NCI-H146 treated with DMSO at 0.1 percent for 48 hours (cell line): ENCODE results near the gene TLE2.
A peak's percentile ranks its signal among the peaks of the same experiment; 100 is the strongest.

Source experiments
- DNase-seq: peaks from one replicate; lab custom pipeline; 2025; ENCODE audit not compliant: unreplicated experiment; lab: John Stamatoyannopoulos, UW

Gene TLE2

DNA sequence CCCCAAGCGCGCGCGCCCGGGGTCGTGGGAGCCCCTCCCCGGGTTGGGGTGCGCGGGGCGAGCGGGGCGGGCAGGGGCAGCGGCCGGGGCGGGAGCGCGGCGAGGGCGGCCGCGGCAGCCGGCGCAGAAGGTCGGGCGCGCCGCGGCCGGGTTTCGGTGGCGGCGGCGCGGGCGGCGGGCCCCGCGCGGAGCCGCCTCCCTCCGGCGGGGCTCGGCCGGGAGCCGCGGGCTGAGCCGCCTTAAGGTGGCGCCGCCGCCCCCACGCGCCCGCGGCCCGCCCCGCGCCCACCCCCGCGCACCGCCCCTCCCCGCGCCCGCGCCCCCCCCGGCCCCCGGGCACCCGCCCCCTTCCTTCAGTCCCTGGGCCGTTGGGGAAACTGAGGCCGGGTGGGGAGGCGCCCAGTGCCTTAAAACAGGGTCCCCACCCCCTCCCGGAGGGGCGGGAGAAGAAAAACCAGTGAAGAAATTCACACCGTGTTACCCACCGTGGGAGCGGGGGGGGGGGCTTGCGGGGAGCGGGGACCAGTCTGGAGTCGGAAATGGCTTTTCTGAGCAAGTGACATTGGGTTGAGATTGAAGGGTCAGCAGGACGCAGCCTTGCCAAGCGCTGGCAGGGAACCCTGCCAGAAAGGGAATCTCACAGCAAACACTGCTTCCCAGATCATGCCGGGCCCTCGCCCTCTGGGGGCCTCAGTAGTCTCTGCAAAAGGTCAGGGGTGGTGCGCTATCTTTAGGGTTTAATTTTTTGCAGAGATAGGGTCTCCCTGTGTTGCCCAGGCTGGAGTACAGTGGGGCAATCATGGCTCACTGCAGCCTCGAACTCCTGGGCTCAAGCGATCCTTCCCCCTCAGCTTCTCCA, at the start of gene TLE2:
Gene TLE2, minus strand, starts transcription at position 216 of the 859 bp plus-strand sequence. CDS start 376 bp downstream, outside the sequence.
- DNase-seq: no peak

DNA sequence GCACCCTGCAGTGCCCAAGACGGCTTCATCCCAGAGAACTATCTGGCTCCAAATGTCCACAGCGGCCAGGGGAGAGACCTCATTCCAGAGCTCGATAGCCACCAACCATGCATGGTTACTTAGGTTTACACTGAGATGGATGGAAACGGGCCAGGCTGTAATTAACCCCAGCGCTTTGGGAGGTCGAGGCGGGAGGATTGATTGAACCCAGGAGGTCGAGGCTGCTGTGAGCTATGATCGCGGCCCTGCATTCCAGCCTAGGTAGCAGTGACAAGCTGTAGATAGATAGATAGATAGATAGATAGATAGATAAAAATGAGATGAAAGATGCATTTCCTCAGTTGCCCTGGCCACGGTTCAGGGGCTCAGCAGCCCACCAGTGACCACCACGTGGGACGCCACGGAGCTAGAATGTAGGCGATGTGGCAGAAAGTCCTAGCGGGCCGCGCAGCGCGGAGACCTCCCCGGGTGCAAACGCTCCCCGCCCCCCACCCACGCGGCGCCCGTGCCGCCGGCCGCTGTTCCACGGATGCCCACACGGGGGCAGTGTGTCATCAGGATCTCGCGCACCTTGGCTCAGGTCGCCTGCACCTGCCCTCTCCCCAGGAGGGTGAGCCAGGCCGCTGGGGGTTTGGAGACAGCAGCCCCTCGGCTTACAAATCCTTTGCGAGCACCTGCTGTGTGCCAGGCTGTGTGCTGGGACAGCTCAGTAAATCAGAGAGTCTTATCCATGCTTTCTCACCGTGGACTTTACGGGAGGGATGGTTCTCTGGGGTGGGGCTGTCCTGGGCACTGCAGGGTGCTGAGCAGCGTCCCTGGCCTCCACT, 46.7 kb upstream of the TLE2 start:
- peak; percentile 24 for DNase-seq

DNA sequence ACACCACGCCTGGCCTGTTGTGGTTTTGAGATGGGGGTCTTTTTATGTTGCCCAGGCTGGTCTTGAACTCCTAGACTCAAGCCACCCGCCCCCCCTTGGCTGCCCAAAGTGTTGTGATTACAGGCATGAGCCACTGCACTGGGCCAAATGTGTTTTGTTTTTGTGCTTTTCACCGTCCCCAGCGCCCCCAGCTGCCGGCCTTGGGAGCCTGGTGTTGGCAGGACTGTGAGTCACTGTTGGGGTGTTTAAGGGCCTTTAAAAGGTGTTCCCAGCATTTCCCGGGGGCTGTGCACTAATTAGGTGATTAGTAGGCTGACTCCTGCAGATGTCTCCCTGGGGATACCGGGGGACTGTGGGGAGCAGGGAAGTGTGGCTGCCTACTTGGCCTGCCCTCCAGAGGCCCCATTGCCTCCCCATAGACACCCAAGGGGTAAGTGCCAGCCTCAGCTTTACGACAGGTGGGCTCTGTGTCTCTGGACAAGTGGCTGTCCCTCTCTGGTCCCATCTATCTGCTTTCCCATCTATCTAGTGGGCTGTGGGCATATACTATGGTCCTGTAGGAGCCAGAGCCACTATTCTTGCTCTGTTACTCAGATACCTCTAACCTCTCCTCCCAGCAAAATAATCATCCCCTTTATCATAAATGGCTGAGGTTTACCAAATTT, 45.0 kb upstream of the TLE2 start:
- DNase-seq: no peak

DNA sequence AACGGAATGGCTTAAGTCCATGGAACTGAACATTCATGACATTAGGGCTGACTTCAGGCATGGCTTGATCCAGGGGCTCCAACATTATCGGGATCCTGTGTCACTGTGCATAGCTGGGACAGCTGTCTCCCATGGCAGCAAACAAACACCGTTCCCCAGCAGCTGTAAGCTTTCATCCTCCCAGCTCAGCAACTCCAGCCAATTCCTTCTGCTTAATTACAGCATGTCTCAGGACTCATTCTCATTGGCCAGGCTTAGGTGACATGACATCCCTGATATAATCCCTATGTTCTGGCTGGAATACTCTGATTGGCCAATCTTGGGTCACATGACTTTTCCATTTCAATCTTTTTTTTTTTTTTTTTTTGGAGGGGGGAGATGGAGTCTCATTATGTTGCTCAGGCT, 44.1 kb upstream of the TLE2 start:
- peak; percentile 33 for DNase-seq

DNA sequence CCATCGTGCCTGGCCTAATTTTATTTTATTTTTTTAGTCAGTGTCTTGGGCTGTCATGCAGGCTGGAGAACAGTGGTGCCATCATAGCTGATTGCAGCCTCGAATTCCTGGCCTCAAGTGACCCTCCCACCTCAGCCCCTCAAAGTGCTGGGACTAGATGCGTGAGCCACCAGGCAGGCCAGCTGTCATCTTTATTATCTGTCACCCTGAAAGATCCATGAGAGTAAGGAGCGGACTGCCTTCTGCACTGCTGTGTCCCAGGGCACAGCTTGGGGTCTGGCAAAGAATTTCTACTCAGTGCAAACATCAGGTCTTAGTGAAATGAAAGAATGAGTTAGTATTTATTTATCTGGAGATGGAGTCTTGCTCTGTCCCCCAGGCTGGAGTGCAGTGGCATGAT, 42.7 kb upstream of the TLE2 start:
- DNase-seq: no peak

DNA sequence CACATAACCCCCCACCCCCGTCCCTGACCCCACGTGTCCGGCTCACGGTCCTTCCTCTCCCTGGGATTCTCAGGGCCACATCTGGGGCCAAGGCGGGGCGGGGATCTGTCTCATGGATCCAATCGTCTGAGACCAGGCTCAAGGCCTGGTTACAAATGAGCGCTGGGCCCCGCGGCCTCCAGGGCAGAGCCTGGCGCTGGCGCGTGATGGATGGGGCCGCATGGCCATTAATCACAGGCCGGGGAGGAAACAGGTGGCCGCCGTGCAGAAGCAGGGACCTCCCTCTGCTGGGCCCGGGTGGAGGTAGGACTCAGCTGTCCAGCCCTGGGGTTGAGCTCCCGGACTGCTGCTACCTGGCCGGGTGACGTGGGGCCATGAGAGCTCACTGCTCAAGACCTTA, 39.0 kb upstream of the TLE2 start:
- DNase-seq: peak; percentile 27

DNA sequence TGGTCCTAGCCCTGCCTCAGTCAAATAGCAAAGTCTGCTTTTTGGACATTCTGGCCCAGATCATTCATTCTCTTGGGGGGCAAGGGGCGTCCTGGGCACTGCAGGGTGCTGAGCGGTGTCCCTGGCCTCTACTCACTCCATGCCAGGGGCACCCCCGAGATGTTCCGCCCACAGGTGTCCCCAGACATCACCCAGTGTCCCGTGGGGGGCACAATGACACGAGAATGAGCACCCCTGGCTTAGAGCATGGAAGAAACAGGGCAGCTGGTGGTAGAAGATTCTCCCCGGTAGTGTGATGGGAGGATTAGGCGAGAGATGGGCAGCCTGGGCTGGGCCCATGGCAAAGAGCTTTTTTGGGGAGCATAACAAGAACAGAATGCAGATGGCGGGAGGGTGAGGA, 38.5 kb upstream of the TLE2 start:
- DNase-seq: no peak

DNA sequence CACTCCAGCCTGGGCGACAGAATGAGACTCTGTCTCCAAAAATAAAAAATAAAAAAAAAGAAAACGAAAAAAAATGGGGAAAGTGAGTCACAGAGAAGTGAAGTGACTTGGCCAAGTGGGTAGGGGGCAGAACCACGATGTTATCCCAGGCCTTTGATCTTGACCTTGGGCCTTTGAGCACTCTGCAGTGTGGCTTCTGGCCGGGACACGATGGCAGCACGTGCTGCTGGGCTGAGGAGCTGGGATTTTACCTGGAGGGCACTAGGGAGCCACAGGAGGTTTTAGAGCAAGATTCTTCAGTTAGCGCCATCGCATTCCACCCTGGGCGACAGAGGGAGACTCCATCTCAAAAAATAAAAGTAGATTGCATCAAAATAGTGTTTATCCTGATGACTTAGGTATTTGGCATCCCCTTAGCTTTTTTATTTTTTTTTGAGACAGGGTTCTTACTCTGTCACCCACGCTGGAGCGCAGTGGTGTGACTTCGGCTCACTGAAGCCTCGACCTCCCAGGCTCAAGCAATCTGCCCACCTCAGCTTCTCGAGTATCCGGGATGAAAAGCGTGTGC, 37.5 kb upstream of the TLE2 start:
- no peak for DNase-seq

DNA sequence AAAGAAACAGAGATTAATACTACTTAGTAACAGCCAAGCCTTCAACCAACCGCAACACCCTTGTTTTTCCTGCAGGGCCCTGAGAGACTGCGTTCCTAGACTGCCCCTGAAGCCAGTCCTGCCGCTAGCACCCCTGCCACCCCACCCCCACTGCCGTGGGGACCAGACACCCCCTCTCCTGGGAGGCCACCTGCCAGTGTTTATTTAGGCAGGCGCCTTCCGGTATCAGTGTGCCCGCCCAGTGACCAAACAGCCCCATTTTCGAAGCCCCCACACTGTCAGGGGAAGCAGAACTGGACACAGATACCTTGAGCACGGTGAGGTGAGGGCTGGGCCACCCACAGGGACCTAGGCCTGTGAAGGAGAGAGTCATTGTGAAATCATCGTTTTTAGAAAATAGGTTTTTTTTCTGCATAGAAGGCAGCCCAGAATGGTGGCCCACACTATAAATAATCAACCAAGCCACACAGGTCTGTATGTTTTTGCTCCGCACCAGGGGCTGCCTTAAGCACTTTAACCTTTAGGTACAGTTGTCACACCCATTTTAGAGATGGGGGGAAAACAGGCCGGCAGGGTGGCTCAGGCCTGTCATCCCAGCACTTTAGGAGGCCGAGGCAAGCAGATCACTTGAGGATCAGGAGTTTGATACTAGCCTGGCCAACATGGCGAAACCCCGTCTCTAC, 36.7 kb upstream of the TLE2 start:
- DNase-seq: peak; percentile 31

DNA sequence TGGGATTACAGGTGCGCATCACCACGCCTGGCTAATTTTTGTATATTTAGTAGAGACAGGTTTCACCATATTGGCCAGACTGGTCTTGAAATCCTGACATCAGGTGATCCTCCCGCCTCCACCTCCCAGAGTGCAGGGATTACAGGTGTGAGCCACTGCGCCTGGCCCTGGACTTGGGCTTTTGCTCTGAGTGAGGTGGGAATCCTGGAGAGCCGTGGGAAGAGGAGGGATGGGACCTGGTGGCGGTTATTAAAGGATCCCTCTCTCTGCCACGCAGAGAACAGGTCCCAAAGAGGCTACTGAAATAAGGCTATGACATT, 34.9 kb upstream of the TLE2 start:
- DNase-seq: no peak

DNA sequence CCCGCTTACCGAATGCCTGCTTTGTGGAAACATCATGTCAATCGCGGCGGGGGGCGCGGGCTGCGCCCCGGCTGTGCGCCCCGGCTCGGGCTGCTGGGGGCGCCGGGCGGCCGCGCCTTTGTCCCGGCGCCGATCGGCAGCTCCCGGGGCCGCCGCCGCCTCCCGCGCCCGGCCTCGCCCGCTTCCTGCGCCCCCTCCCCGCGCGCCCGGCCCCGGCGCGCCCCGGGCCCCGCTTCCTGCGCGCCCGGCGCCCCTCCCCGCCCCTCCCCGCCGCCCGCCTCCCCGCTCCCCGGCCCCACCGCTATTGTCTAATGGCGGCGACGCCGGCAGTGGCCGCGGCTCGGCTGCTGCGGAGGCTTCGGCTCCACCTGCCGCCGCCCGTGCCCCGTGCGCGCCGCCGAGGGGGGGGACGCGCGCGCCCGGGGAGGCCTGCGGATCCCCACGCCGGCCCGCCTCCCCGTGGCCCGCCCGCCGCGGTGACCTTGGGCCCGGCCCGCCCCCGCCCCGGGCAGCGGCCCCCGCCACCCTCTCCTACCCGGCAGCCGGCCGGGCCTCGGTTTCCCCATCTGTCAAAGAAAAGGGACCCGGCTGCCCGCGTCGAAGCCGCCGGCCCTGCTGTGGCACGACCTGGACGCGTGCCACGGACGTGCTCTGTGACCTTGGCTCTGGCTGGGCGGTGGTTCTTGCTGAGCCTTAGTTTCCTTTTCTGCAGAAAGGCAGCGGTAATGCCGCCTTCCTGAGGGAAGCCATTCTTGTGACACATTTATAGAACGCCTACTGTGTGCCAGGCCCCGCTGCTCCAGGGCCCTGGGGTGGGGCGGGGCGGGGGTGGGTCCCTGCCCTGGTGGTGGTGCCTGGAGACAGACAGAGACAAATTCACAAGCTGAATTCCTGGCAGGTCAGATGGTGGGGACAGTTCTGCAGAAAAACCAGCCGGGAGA, 33.4 kb upstream of the TLE2 start, which contains the start of gene TLE5:
Gene TLE5, minus strand, starts transcription at position 331 of the 941 bp plus-strand sequence. Its CDS starts 295 bp downstream, at position 36.
- DNase-seq: peak; percentile 11

DNA sequence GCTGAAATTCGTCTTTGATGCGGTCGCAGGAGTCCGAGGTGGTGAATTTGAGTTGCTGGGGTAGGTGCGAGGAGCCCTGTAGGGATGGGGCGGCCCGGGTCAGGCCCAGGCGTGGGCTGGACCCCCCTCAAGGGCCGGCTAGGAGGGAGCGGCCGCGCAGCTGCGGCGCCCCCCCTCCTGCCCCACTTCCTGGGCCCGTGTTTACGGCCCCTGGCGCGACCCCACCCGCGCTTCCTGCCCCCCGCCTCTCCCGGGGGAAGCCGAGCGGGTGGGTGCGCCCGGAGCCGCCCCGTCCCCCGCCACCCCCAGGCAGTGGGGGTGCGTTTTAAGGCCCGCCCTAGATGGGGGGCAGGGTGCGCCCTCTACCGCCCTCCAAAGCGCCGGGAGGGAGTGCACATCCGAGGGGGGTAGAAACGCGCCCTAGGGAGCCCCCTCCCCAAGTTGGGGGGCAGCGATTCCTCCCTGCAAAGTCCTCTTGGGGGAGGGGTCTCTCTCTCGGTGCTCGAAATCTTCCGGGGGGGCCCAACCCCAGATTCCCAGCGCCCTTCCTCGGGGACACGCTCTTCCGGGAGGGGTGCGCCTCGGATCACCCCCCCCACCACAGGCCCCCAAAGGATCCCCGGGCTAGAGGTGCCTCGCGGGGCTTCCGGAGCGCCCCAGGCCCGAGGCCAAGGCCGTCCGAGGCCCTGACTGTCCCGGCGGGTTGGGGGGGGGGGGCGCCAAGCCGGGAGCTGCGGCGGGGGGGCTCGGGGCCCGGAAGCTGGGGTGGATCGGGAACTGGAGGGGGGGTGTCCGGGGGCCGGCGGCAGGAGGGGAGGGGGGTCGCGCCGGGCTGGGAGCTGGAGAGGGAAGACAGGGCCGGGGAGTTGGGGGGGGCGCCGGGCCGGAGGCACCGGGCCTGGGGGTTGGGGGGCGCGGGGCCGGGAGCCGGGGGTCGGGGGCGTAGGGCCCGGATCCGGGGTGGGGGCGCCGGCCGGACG, 32.4 kb upstream of the TLE2 start:
- DNase-seq: no peak

DNA sequence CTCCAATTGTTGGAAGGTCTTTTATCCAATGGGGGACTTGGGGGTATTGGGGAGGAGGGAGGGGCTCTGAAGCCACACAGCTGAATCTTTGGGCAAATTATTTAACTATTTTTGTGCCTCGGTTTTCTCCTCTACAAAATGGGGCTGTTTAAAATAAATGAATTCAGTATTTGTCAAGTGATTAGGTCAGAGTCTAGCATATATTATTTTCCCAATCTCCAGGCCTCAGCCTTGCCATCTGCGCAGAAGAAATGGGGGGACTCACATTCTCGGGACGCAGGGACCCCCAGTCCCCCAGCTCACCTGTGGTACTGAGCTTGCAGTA, 31.7 kb upstream of the TLE2 start:
- DNase-seq: no peak

DNA sequence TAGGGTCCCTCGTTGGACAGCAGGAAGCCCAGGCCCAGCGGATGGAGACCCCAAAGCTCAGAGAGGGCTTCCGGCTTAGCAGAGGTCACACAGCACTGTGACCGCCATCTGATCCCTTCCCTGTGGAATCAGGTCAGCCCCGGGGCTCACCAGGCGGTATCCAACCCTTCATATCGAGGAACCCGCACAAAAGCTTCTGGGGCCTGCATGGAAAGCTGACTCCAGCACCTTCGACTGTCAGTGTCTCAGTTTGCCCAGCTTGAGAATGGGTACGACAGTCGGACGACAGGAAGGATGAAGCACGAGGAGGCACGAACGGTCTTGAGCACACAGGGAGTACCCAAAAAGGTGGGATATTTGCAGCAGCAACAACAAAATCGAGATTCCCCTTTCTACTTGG, 30.6 kb upstream of the TLE2 start:
- no peak for DNase-seq

DNA sequence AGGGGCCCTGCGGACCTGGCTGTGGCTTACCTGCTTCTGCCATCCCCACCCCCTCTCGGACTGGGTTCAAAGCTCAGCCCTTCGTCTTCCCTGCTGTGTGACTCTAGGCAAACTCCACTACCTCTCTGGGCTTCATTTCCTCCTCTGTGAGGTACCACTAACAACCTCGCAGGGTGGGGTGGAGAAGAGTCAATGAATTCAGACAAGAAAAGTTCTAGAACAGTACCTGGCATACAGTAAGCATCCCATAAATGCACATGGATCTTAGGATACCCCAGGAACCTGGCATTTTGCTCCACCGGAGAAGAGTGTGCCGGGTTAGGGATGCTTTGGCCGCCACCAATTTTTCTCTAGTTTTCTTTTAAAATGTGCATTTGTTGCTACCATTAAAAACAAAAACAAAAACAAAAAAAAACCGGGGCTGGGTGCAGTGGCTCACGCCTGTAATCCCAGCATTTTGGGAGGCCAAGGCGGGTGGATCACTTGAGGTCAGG, 29.8 kb upstream of the TLE2 start:
- DNase-seq: no peak

DNA sequence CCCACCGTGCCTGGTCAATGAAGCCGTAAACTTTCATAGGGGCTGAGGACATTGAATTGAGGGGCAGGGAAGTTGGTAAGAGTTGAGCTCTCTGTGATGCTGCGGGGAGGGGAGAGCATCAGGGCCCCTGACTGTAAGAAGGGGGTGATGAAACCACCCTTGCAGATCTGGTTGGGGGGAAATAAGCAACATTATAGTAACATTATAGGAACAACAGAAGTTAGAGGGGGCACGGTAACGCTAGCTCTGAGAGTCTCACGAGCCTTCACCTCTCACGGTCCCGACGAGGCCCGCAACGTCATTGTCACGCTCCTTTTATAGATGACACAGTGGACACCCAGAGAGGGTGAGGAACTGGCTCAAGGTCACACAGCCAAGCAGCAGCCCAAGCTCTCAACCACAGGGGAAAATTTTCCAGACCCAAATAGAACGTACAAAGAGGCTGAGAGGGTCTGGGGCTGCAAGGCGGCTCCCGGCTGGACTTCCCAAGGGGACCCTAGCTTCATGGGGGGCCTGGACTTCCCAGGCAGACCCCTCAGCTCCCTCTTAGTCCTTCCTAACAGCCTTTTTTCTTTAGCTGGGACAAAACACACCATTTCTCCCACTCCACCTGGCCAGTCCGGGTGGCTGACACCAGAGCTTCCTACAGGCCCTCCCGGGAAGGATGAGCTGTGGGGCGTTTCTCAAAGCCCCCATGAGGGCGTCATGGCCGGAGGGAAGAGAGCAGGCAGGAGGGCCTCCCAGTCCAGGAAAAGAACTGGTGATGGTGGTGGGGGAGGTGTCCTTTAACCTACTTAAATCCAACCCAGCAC, 29.1 kb upstream of the TLE2 start:
- DNase-seq: no peak

DNA sequence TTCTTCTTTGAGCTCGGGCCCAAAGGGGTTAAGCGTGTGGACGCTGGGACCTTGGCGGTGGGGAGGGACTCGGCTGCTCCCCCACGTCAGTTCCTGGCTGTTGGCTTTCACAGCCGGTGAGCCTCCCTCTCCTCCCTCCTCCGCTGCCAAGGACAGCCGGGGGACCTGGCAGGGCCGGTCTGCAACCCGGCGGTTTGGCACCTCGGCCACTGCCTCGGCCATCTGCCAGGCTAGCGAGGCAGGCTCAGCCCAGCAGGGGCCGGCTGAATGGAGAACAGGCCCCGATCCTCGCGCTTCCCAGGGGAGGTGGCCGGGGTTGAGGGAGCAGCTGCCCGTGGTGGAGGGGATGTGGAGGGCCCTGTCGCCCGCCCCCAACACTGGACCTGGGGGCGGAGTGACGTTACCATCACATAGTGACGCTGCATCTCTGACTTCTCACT, 28.2 kb upstream of the TLE2 start:
- no peak for DNase-seq
